ENCODE data around the gene ISLR2.

The ISLR2 gene

GRCh38 chr15:74179983-74180880 lies 49.8 kb downstream of the ISLR2 start:
- DNase-seq (ENCODE audit: extremely low read depth, low read depth), result no peak
- TF ChIP-seq, protein P1, sequence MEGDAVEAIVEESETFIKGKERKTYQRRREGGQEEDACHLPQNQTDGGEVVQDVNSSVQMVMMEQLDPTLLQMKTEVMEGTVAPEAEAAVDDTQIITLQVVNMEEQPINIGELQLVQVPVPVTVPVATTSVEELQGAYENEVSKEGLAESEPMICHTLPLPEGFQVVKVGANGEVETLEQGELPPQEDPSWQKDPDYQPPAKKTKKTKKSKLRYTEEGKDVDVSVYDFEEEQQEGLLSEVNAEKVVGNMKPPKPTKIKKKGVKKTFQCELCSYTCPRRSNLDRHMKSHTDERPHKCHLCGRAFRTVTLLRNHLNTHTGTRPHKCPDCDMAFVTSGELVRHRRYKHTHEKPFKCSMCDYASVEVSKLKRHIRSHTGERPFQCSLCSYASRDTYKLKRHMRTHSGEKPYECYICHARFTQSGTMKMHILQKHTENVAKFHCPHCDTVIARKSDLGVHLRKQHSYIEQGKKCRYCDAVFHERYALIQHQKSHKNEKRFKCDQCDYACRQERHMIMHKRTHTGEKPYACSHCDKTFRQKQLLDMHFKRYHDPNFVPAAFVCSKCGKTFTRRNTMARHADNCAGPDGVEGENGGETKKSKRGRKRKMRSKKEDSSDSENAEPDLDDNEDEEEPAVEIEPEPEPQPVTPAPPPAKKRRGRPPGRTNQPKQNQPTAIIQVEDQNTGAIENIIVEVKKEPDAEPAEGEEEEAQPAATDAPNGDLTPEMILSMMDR (IDR thresholded peaks at IDR 0.05; ENCODE audit: low read depth, low read length), result no peak

GRCh38 chr15:74180881-74181602 lies 50.7 kb downstream of the ISLR2 start:
- no peak for DNase-seq (ENCODE audit: extremely low read depth, low read depth)
- TF ChIP-seq, protein P1 (IDR thresholded peaks at IDR 0.05; ENCODE audit: low read depth, low read length), result no peak

GRCh38 chr15:74182131-74182530 lies 51.7 kb downstream of the ISLR2 start:
- TF ChIP-seq, protein P1 (IDR thresholded peaks at IDR 0.05; ENCODE audit: low read depth, low read length), result no peak
- no peak for DNase-seq (ENCODE audit: extremely low read depth, low read depth)

- TF ChIP-seq, protein P1 (IDR thresholded peaks at IDR 0.05; ENCODE audit: low read depth, low read length), result no peak
- no peak for DNase-seq (ENCODE audit: extremely low read depth, low read depth)
Measured at GRCh38 chr15:74184582-74185091, 54.3 kb downstream of the ISLR2 start.

DNA sequence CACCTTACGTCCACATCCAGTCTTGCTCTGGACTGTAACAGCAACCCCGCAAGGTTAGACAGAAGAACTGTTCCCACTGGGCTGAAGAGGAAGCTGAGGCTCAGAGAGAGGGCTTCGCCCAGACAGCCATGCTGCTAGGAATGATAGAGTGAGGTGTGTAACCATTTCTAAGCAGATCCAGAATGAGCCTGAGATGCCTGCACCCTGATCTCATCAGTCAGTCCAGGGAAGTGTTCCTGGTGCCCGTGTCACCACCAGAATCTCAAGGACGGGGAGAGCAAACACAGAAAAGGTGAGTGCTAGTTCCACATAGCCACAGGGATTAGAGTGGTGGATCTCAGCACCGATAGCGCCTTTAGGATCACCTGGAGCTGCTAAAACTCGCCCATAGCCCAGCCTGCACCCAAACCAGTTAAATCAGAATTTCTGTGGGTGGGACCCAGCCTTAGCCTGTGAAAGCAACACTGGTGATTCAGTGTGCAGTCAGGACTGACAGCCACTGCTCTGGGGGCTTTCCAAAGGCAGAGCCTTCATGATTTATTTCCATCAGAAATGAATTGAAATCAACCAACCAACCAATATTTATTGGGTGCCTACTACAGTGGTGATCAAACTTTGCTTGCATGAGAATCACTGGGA lies 55.4 kb downstream of the ISLR2 start:
- TF ChIP-seq, protein P1 (IDR thresholded peaks at IDR 0.05; ENCODE audit: low read depth, low read length), result no peak
- DNase-seq (ENCODE audit: extremely low read depth, low read depth), result no peak
